ENCODE data around the gene PRR12. TPM values are rescaled to one million over a fixed set of nuclear protein-coding genes. Genes with fewer than 3 reads are reported as not detected.
A peak's percentile ranks its signal among the peaks of the same experiment; 100 is the strongest.

Gene PRR12
- total and polyA plus RNA-seq, 9 of the 15 experiments (the other 6 are each of a cell fraction or from before 2014, with no cell fraction given): 0.01 to 21.1 (median 0.98) TPM

GRCh38 chr19:49579193-49579592 lies 11.8 kb upstream of the PRR12 start (continued):
- TF ChIP-seq PHB2 (IDR thresholded peaks at IDR 0.05; ENCODE audit: low read depth): no peak
- no peak for TF ChIP-seq ARID2 (IDR thresholded peaks at IDR 0.05)
- peak; percentile 67; the same call in 1 of the 2 replicates for TF ChIP-seq ZNF584 (CRISPR knock-in tag; IDR thresholded peaks at IDR 0.05; ENCODE audit: low read depth)
- TF ChIP-seq TBL1XR1 (IDR thresholded peaks at IDR 0.05; ENCODE audit: low read length in 2 of 2): no peak
- no peak for TF ChIP-seq KAT2B (IDR thresholded peaks at IDR 0.05; ENCODE audit: low read depth, low read length)
- TF ChIP-seq TCF7L2 (IDR thresholded peaks at IDR 0.05; ENCODE audit: low read depth, low read length): no peak
- TF ChIP-seq ATF3 (IDR thresholded peaks at IDR 0.05): no peak
- TF ChIP-seq ATF3 (CRISPR knock-in tag; conservative IDR thresholded peaks at IDR 0.05): no peak
- TF ChIP-seq XRCC4 (IDR thresholded peaks at IDR 0.05; ENCODE audit: extremely low read depth, insufficient read depth, insufficient read length): no peak
- no peak for TF ChIP-seq SLC30A9 (CRISPR knock-in tag; IDR thresholded peaks at IDR 0.05)
- peak; percentile 48; the same call in 1 of the 2 replicates for TF ChIP-seq GMEB1 (CRISPR knock-in tag; IDR thresholded peaks at IDR 0.05)
- TF ChIP-seq RNF2 (IDR thresholded peaks at IDR 0.05): no peak
- no peak for TF ChIP-seq E2F6 (IDR thresholded peaks at IDR 0.05; ENCODE audit: borderline replicate concordance in 1 of 2, extremely low read depth in 1 of 2, insufficient read depth in 1 of 2, insufficient read length in 1 of 2, low read depth in 1 of 2, low read length in 1 of 2, poor library complexity in 1 of 2, severe bottlenecking in 1 of 2)
- no peak for TF ChIP-seq PHF8 (IDR thresholded peaks at IDR 0.05; ENCODE audit: borderline replicate concordance, low read length)
- no peak for TF ChIP-seq RBM17 (IDR thresholded peaks at IDR 0.05; ENCODE audit: borderline replicate concordance, low read depth, low read length)
- TF ChIP-seq CEBPB (tag; IDR thresholded peaks at IDR 0.05): no peak
- TF ChIP-seq ZNF197 (CRISPR knock-in tag; IDR thresholded peaks at IDR 0.05; ENCODE audit: low read depth): peak; percentile 94
- no peak for TF ChIP-seq ZBTB34 (CRISPR knock-in tag; IDR thresholded peaks at IDR 0.05)
- TF ChIP-seq CCNT2 (IDR thresholded peaks at IDR 0.05; ENCODE audit: borderline replicate concordance, extremely low read depth, insufficient read length, low read depth, low read length): no peak
- TF ChIP-seq KDM5B (IDR thresholded peaks at IDR 0.05; ENCODE audit: insufficient replicate concordance, low read depth, low read length): no peak
- TF ChIP-seq PHTF2 (CRISPR knock-in tag; IDR thresholded peaks at IDR 0.05): no peak

Data from K562 (cell line).